ENCODE results near the gene TP63. TPM values are rescaled to one million over a fixed set of nuclear protein-coding genes. Genes with fewer than 3 reads are reported as not detected.

TP63 gene
- total RNA-seq, 6 experiments from 2014 or later, result 0.06 to 0.55 (median 0.15) TPM; not detected in 3

DNA sequence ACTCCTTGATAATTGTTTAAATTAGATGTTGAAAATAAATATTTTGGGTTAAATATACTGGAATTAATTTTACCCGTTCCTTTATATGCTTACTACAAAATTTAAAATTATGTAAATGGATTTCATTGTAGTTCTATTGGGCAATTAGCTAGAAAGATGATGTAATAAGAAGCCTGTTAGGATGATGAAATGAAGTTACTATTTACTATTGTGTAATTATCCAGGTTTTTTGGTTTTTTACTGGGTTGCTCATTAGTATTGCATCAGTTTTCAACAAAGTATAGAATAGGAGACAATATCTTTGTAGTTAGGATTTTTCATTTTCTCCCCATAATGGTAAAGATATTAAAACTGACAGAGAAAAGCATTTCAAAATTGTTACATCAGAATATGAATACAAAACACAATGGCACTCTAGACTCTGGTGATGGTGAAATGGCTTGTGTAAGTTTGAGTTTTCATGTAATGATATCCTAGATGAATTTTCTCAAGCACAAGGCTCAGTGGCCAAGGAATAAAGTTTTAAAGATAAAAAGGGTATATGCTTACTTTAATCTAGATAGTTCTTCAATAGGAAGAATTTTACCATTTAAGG lies 267.5 kb downstream of the TP63 start:
- H3K27ac ChIP-seq, result no peak overlapping the region
- WGBS (ENCODE audit: insufficient coverage, low coverage, low lambda C conversion rate, missing lambda C conversion rate), result 56% methylated on average over 1 of the region's 1 CpG
- no peak for TF ChIP-seq POLR2A (IDR thresholded peaks at IDR 0.05)
- TF ChIP-seq, protein P1, sequence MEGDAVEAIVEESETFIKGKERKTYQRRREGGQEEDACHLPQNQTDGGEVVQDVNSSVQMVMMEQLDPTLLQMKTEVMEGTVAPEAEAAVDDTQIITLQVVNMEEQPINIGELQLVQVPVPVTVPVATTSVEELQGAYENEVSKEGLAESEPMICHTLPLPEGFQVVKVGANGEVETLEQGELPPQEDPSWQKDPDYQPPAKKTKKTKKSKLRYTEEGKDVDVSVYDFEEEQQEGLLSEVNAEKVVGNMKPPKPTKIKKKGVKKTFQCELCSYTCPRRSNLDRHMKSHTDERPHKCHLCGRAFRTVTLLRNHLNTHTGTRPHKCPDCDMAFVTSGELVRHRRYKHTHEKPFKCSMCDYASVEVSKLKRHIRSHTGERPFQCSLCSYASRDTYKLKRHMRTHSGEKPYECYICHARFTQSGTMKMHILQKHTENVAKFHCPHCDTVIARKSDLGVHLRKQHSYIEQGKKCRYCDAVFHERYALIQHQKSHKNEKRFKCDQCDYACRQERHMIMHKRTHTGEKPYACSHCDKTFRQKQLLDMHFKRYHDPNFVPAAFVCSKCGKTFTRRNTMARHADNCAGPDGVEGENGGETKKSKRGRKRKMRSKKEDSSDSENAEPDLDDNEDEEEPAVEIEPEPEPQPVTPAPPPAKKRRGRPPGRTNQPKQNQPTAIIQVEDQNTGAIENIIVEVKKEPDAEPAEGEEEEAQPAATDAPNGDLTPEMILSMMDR (IDR thresholded peaks at IDR 0.05), result no peak
- no peak overlapping the region for H3K4me3 ChIP-seq
- ATAC-seq, result no peak
- H3K36me3 ChIP-seq, result no peaks in the 10 kb centered on the region
- no peaks in the 10 kb centered on the region for H3K9me3 ChIP-seq
- H3K4me1 ChIP-seq, result no peaks in the 10 kb centered on the region
- DNase-seq, result no peak
- no peaks in the 10 kb centered on the region for H3K27me3 ChIP-seq
- intact Hi-C loops (cut with DNase I), result no loop called here

DNA sequence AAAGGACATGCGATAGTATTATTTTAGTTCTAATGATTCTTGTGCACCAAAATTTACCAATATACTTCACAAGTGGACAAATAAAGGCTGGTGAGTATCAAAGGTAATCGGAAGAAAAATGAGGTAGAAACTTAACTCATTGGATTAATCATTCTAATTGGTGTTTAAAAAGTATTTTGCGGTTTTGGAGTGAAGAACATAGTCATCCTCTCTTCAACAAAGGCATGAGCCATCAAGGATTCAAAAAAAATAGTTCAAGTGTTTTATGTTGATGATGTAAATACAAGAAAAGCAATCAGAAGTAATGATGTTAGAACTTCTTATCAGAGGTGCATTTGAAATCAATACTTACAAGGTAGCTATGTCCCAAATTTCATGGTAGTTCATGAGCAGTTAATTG lies 268.0 kb downstream of the TP63 start:
- TF ChIP-seq, protein P1 (IDR thresholded peaks at IDR 0.05), result no peak
- no peak for TF ChIP-seq POLR2A (IDR thresholded peaks at IDR 0.05)
- no peak for ATAC-seq
- Histone ChIP-seq H3K27me3 (no peaks in the 10 kb centered on the region), H3K4me3 (no peak overlapping the region), H3K36me3 (no peaks in the 10 kb centered on the region), H3K27ac (no peak overlapping the region), H3K4me1 (no peaks in the 10 kb centered on the region), H3K9me3 (no peaks in the 10 kb centered on the region)
- intact Hi-C loops (cut with DNase I), result no loop called here
- DNase-seq, result no peak
- WGBS (ENCODE audit: insufficient coverage, low coverage, low lambda C conversion rate, missing lambda C conversion rate), result 100% methylated on average over 3 of the region's 3 CpGs

DNA sequence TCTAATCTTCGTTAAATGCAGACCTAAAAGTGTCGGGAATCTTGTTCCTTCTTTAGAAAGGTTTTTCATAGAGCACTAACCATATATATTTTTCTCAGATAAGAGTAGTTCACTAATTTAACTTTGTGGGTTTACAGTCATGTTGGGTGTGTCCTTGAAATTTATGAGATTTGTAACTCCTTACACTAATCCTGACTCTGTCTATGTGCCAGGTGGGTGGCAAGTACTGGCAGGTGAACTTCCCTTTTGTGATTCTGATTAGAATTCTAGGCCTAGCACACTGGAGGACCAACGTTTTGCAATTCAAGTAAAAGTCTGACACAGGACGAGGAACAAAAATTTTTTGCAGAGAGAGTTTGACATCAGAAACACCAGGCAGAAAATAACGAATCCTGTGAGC lies 269.4 kb downstream of the TP63 start:
- ATAC-seq (no peak), DNase-seq (no peak)
- intact Hi-C loops (cut with DNase I), result no loop called here
- Histone ChIP-seq H3K4me1 (no peaks in the 10 kb centered on the region), H3K27ac (no peak overlapping the region), H3K4me3 (no peak overlapping the region), H3K36me3 (no peaks in the 10 kb centered on the region), H3K27me3 (no peaks in the 10 kb centered on the region), H3K9me3 (no peaks in the 10 kb centered on the region)
- TF ChIP-seq POLR2A (IDR thresholded peaks at IDR 0.05), result no peak
- TF ChIP-seq, protein P1 (IDR thresholded peaks at IDR 0.05), result no peak
- 72% methylated on average over 5 of the region's 5 CpGs for WGBS (ENCODE audit: insufficient coverage, low coverage, low lambda C conversion rate, missing lambda C conversion rate)

DNA sequence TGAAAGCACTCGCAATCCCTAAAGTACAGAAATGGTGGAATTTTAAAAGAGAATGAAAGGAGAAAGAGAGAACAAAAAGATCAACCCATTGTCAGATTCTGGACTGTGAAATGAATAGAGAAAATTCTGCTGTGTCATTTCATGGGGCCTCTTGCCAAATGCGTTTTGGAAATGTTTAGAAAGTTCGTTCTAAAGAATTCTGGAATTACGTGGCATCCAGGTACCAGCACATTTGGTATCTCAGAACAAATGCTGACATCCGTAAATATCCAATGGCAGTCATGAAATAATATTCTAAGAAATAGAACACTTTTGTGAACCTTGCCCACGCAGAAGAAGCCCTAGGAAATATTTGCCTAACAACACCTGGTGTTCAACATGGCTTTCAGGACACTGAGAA lies 270.3 kb downstream of the TP63 start:
- TF ChIP-seq, protein P1 (IDR thresholded peaks at IDR 0.05), result no peak
- no peak for TF ChIP-seq POLR2A (IDR thresholded peaks at IDR 0.05)
- ATAC-seq, result no peak

More for the DNA sequence above, 270.3 kb downstream of the TP63 start:
- Histone ChIP-seq H3K4me1 (no peaks in the 10 kb centered on the region), H3K27me3 (no peaks in the 10 kb centered on the region), H3K9me3 (no peaks in the 10 kb centered on the region), H3K27ac (no peak overlapping the region), H3K36me3 (no peaks in the 10 kb centered on the region), H3K4me3 (no peak overlapping the region)
- intact Hi-C loops (cut with DNase I), result no loop called here
- WGBS (ENCODE audit: insufficient coverage, low coverage, low lambda C conversion rate, missing lambda C conversion rate), result 80% methylated on average over 6 of the region's 6 CpGs
- DNase-seq, result no peak
